ENCODE data around the gene TRIM9.
"Not testable (repeated sequence)": the region's sequence is repeated elsewhere in the genome, so short reads cannot be mapped to it uniquely, and the experiment has no call there.

Gene TRIM9

DNA sequence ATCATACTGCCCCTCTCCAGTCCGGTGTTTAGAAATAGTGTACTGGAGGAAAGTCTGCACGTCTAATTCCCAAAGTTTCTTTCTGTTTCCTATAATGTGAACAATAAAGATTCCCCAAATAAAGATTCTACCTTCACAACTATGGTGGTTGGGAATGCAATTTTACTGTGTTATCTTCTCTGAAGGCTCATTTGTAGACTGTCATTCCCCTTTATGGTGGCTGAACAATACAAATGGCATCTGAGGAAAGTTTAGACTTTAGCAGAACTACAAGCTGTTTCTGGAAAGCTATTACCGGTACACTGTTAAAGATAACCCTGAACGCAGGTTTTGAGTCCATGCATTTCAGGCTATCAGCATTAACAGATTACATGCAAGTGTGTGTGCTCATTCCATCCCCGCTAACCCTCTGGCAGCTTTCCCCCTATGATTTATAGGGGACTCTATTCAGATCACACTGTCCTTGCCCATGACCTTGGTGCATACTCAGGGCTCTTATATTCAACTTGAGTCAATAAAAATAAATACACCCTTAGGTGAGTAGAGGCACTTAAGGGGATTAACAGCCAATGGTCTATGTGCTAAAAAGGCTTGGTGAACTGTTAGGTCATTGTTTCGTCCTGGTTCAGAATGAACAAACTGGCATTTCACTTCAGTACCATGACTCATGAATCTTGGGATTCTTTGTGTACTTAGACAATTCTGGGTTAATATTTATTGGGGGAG is 89.9 kb downstream of the TRIM9 start:
- DNase-seq (ENCODE audit: low read depth in 2 of 3, low spot score in 2 of 3): no peak

DNA sequence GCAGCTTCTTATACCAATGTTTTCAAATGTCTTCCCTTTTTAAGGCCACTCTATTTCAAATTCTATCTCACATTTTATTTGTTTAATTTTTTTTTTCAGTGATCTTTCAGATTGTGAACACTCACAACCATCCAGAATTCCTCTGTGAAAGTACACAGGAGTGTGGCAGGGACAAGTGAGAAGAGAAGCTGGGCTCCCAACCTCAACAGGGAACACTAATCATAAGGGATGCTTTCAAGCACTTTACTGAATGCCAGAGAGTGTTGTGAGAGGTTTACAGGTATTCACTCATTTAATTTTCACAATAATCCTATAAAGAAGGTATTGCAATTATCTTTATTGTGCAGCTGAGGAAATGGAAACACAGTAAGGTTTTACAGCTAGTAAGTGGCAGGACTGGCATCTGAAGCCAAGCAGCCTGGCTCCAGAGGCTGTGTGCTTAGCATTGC is 90.5 kb downstream of the TRIM9 start:
- DNase-seq (ENCODE audit: low read depth in 2 of 3, low spot score in 2 of 3): no peak

GRCh38 chr14:51002406-51002999 is 92.4 kb downstream of the TRIM9 start:
- no peak for DNase-seq (ENCODE audit: low read depth in 2 of 3, low spot score in 2 of 3)

GRCh38 chr14:51000566-51000965 is 94.3 kb downstream of the TRIM9 start:
- DNase-seq (ENCODE audit: low read depth in 2 of 3, low spot score in 2 of 3): no peak

DNA sequence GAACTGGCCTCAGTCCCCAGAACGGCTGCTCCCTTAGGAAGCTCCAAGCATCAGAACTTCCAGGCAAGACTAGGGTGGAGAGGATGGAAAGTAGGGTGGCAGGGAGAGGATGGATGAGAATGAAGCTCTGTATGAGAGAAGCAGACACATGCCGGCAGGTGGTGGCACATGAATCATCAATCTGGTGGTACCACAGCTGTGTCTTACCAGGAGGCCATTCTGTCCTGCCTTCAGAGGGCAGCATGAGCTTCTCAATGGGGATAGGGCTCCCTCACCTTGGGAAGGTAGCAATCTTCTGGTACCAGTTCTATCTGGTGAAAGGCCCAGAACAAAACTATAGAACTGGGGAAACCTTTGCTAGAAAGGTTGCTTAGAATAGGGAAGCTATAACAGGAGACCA is 95.2 kb downstream of the TRIM9 start:
- no peak for DNase-seq (ENCODE audit: low read depth in 2 of 3, low spot score in 2 of 3)

GRCh38 chr14:50998612-50999011 is 96.3 kb downstream of the TRIM9 start:
- no peak for DNase-seq (ENCODE audit: low read depth in 2 of 3, low spot score in 2 of 3)

DNA sequence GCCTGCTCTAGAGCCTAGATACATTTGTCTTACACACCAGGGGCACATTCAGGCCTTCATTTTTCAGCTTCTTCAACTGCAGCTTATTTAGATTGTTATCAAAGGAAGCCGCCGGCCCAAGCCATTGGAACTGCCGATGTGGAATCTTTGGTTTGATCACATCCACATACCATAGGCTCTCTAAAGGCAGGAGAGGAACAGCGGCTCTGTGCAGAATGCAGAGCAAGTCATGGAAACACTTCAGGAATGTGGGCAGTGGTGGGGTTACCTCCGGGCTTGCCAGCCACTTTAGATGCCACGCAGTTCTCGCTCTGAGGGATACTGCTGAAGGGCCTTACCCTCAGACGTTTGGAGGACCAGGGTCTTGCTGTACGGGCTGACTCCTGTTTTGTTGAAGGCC is 97.2 kb downstream of the TRIM9 start:
- DNase-seq (ENCODE audit: low read depth in 2 of 3, low spot score in 2 of 3): no peak

GRCh38 chr14:50994158-50994557 is 100.7 kb downstream of the TRIM9 start:
- DNase-seq (ENCODE audit: low read depth in 2 of 3, low spot score in 2 of 3): not testable (repeated sequence)

GRCh38 chr14:50985859-50986331 is 109.0 kb downstream of the TRIM9 start:
- no peak for DNase-seq (ENCODE audit: low read depth in 2 of 3, low spot score in 2 of 3)

- DNase-seq (ENCODE audit: low read depth in 2 of 3, low spot score in 2 of 3): no peak
These were observed 109.6 kb downstream of the TRIM9 start for GRCh38 chr14:50985124-50985858.

DNA sequence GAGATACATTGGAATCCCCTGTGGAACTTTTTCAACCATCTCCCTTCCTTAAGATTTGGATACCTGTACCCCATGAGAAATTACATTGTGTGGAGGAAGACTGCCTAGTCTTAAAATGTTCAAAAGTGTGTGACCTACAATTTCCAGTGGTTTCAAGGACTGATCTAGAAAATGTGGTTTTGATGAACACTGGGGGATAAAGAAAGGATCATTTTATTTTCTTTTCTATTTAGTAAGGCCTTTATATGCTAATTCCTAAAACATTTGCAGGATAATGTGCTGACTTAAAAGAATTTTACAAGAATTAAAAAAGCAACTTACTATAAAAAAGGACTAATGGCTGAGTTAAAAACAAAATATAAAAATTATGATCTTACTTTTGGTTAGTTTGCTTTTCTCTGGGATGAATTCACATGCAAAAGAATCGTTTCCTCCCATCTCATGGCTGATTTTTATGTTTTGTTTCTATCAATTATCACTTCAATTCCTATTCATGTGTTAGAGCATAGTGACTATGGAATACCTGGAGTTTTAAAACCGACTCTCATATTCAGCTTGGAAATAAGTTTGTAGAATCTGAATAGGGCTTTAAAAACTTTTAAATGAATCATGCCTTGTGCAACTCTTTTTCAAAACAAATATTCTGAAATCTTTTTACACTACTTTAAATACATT is 110.7 kb downstream of the TRIM9 start:
- no peak for DNase-seq (ENCODE audit: low read depth in 2 of 3, low spot score in 2 of 3)

- no peak for DNase-seq (ENCODE audit: low read depth in 2 of 3, low spot score in 2 of 3)
These were observed 114.7 kb downstream of the TRIM9 start for GRCh38 chr14:50979941-50980850.

DNA sequence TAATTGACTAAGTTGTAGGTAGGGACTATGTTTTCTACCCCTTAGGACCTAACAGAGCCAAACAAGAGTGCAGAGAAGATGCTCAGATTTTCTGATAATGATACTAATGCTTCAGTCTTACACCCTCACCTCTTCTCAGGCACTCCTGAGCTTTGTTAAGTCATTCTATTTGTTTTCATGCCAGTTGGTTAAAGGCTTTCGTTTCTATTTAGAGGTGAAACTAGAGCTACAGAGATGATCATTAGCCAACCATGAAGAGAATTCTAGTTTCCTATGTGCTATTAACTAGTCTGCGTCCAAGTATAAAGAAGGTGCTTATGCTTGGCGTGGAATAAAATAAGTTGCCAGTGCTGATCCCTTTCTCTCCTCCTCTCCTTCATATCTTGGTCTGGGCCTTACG is 116.0 kb downstream of the TRIM9 start:
- DNase-seq (ENCODE audit: low read depth in 2 of 3, low spot score in 2 of 3): no peak

DNA sequence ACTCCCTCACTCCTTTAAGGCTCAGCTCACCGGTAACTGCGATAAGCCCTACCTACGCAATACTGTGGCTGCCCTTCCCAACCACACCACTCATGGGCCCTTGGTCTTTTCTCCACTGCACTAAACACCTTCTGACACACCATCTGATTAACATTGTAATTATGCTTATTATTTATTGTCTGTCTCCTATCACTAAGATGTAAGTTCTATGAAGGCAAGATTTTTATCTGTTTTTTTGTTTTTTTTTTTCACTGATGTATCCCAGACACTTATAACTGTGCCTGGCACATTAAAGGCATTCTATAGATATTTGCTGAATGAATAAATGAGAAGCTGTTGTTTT is 116.4 kb downstream of the TRIM9 start:
- no peak for DNase-seq (ENCODE audit: low read depth in 2 of 3, low spot score in 2 of 3)

GRCh38 chr14:50977863-50978528 is 116.9 kb downstream of the TRIM9 start:
- DNase-seq (ENCODE audit: low read depth in 2 of 3, low spot score in 2 of 3): no peak

DNA sequence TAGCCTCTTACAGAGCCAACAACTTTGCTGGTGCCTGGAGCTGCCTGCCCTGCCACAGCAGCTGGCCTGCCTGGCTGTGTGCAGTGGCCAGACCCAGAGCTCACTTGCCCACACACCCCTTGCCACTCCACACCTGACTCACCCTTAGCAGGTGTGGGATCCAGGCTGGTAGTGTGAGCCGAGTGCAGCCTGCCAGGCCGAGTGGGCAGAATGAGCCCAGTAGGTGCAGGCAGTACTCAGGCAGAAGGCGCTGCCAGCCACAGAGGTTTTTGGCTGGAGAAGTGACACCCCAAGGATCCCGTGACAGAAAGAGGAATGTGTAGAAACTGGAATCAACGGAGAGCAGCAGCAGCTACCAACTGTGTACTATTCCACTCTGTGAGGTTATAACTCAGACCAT is 120.8 kb downstream of the TRIM9 start:
- DNase-seq (ENCODE audit: low read depth in 2 of 3, low spot score in 2 of 3): no peak

- no peak for DNase-seq (ENCODE audit: low read depth in 2 of 3, low spot score in 2 of 3)
These were observed 122.2 kb downstream of the TRIM9 start for GRCh38 chr14:50972734-50973133.

- DNase-seq (ENCODE audit: low read depth in 2 of 3, low spot score in 2 of 3): no peak
These were observed 123.8 kb downstream of the TRIM9 start for GRCh38 chr14:50970886-50971781.

- DNase-seq (ENCODE audit: low read depth in 2 of 3, low spot score in 2 of 3): no peak
These were observed 127.1 kb downstream of the TRIM9 start for GRCh38 chr14:50967790-50968189.

Data from activated CD8-positive, alpha-beta memory T cell treated with anti-CD3 and anti-CD28 coated beads for 48 hours (primary cell).